Activated CD4-positive, alpha-beta memory T cell treated with anti-CD3 and anti-CD28 coated beads for 36 hours (primary cell): ENCODE data around the gene FHIT. TPM values are rescaled to one million over a fixed set of nuclear protein-coding genes. Genes with fewer than 3 reads are reported as not detected.

Experiments
- CTCF ChIA-PET: fragments of 350-600 bp; sonication (Branson Sonifier 250); formaldehyde crosslinking; loops from one replicate; lab custom pipeline; 2021; ENCODE audit warnings: antibody characterized with exemption, inconsistent platforms; lab: Charles Lee
- POLR2A ChIA-PET: fragments of 350-600 bp; sonication (Branson Sonifier 250); formaldehyde crosslinking; loops from one replicate; lab custom pipeline; 2021; ENCODE audit warnings: antibody characterized with exemption; lab: Charles Lee
- DNase-seq: peaks from one replicate; pipeline ENCODE4 v3.0.0-alpha.2; 2020
- H3K27ac Mint-ChIP-seq: one replicate; pipeline ENCODE4 v1.8.0; 2021; ENCODE audit warnings: mixed read lengths
- H3K27me3 Mint-ChIP-seq: one replicate; pipeline ENCODE4 v1.8.0; 2021; ENCODE audit warnings: mixed read lengths
- H3K36me3 Mint-ChIP-seq: one replicate; pipeline ENCODE4 v1.8.0; 2021; ENCODE audit warnings: mixed read lengths
- H3K4me1 Mint-ChIP-seq: one replicate; pipeline ENCODE4 v1.8.0; 2021; ENCODE audit warnings: low read depth, mixed read lengths
- H3K4me3 Mint-ChIP-seq: one replicate; pipeline ENCODE4 v1.8.0; 2021; ENCODE audit warnings: mild to moderate bottlenecking, mixed read lengths
- H3K9me3 Mint-ChIP-seq: one replicate; pipeline ENCODE4 v1.8.0; 2021; ENCODE audit warnings: mixed read lengths
- intact Hi-C: fragments of 100-400 bp; cut with micrococcal nuclease; formaldehyde crosslinking; loops from one replicate; pipeline ENCODE4 v1.15.1; 2023
- total RNA-seq, 2 experiments: library from RNA; stranded (reverse); gene quantifications; one replicate each; pipeline ENCODE4 v1.2.3, GENCODE V29; 2021

Gene FHIT
- total RNA-seq, 2 experiments from 2014 or later, result 7.2 to 8.7 TPM

GRCh38 chr3:60423556-60423955, 827.7 kb downstream of the FHIT start:
- Mint-ChIP-seq H3K36me3 (no peaks in the 10 kb centered on the region), H3K9me3 (no peaks in the 10 kb centered on the region), H3K27me3 (no peaks in the 10 kb centered on the region), H3K4me3 (no peak overlapping the region), H3K4me1 (no peaks in the 10 kb centered on the region), H3K27ac (no peak overlapping the region)
- ChIA-PET POLR2A (no interaction called here), CTCF (no interaction called here)
- intact Hi-C loops, result no loop called here
- DNase-seq, result no peak

DNA sequence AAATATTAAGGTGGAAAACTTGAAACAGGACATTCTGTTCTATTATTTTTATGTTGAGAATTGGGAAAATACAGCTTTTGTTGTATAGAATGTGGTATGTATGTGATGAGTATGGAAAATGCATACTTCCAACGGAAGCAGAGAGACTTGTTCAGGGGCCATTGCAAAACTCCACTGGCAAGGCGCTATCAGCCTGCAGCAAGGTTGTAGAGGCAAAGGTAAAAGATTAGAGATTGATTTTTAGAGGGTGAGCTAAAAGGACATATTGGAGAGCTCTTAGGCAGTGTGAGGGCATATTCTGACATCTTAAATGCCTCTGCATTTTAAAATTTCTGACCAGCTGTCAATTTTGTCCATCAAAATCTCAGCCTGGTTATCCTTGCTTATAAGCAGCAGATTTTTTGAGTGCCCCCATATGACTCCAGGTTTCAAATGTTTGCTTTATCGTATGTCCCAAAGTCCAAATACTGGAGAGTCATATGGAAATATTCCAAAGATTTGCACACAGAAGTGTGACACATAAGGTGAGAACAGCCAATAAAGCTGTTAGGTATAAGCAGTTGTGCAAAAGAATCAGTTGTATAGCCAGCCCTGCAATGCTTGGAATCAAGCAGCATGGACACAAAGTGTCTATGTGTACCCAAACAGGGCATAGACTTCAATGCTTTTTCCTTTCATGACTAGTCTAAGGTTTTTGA, 829.4 kb downstream of the FHIT start:
- Mint-ChIP-seq H3K36me3 (no peaks in the 10 kb centered on the region), H3K4me3 (no peak overlapping the region), H3K9me3 (no peaks in the 10 kb centered on the region), H3K4me1 (no peaks in the 10 kb centered on the region), H3K27me3 (no peaks in the 10 kb centered on the region), H3K27ac (no peak overlapping the region)
- ChIA-PET POLR2A (no interaction called here), CTCF (no interaction called here)
- no peak for DNase-seq
- intact Hi-C loops, result no loop called here

DNA sequence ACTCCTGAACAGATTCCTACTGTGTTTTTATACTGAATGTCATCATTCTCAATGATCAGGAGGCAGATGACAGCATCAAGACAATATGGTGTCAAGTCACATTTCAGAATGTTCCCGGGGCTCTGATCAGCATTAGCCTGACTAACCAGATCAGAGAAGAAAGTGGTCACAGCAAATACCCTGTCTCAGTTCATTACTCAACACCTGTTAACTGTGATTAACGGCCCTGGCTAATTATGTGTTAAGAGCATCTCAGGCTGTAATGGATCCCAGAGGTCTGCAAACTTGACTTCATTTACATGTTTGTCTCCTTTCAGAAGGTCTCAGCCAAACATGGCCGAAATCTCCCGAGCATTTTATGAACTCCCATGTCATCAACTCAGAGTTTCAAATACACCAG, 833.7 kb downstream of the FHIT start:
- POLR2A ChIA-PET, result no interaction called here
- no peaks in the 10 kb centered on the region for H3K9me3 Mint-ChIP-seq
- H3K36me3 Mint-ChIP-seq, result no peaks in the 10 kb centered on the region
- no peaks in the 10 kb centered on the region for H3K4me1 Mint-ChIP-seq
- no peak overlapping the region for H3K27ac Mint-ChIP-seq
- no peak overlapping the region for H3K4me3 Mint-ChIP-seq
- CTCF ChIA-PET, result no interaction called here
- intact Hi-C loops, result no loop called here
- H3K27me3 Mint-ChIP-seq, result no peaks in the 10 kb centered on the region
- no peak for DNase-seq

GRCh38 chr3:60414011-60414410, 837.2 kb downstream of the FHIT start:
- ChIA-PET CTCF (no interaction called here), POLR2A (no interaction called here)
- no peaks in the 10 kb centered on the region for H3K4me1 Mint-ChIP-seq
- no peak for DNase-seq
- H3K27ac Mint-ChIP-seq, result no peak overlapping the region
- no peak overlapping the region for H3K4me3 Mint-ChIP-seq
- H3K27me3 Mint-ChIP-seq, result no peaks in the 10 kb centered on the region
- intact Hi-C loops, result no loop called here
- H3K9me3 Mint-ChIP-seq, result no peaks in the 10 kb centered on the region
- H3K36me3 Mint-ChIP-seq, result no peaks in the 10 kb centered on the region

GRCh38 chr3:60413551-60413950, 837.7 kb downstream of the FHIT start:
- POLR2A ChIA-PET, result no interaction called here
- intact Hi-C loops, result no loop called here
- no peak overlapping the region for H3K4me3 Mint-ChIP-seq

GRCh38 chr3:60403866-60404265, 847.4 kb downstream of the FHIT start:
- DNase-seq, result no peak
- H3K27ac Mint-ChIP-seq, result no peak overlapping the region
- H3K9me3 Mint-ChIP-seq, result no peaks in the 10 kb centered on the region
- intact Hi-C loops, result no loop called here
- H3K27me3 Mint-ChIP-seq, result peaks cover 2% of the 10 kb centered on the region
- H3K4me1 Mint-ChIP-seq, result no peaks in the 10 kb centered on the region
- H3K36me3 Mint-ChIP-seq, result no peaks in the 10 kb centered on the region
- POLR2A ChIA-PET, result no interaction called here
- H3K4me3 Mint-ChIP-seq, result no peak overlapping the region
- CTCF ChIA-PET, result no interaction called here

More at GRCh38 chr3:60413551-60413950, 837.7 kb downstream of the FHIT start:
- no peaks in the 10 kb centered on the region for H3K36me3 Mint-ChIP-seq
- CTCF ChIA-PET, result no interaction called here
- H3K27me3 Mint-ChIP-seq, result no peaks in the 10 kb centered on the region
- H3K9me3 Mint-ChIP-seq, result no peaks in the 10 kb centered on the region
- H3K27ac Mint-ChIP-seq, result no peak overlapping the region
- DNase-seq, result no peak
- H3K4me1 Mint-ChIP-seq, result no peaks in the 10 kb centered on the region

DNA sequence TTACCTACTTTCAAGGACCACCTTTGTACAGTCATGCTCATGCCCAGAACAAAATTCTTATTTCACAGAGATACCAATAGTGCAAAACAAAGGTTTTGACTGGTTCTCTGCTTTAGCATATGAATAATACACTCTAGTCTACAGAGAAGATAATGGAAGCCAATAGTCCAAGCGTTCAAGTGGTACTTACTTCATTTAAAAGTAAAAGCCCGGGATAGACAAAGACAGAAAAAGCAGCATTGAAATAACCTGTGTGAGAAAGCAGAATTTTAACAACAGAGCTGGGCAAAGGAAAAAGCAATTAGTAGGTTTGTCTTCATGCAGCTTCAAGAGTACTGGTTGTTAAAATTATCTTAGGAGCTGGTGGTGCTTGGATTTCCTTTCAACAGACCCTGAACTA, 848.3 kb downstream of the FHIT start:
- DNase-seq, result no peak
- ChIA-PET POLR2A (no interaction called here), CTCF (no interaction called here)
- Mint-ChIP-seq H3K27ac (no peak overlapping the region), H3K4me1 (no peaks in the 10 kb centered on the region), H3K27me3 (no peaks in the 10 kb centered on the region), H3K36me3 (no peaks in the 10 kb centered on the region), H3K9me3 (peaks cover 3% of the 10 kb centered on the region), H3K4me3 (no peak overlapping the region)
- intact Hi-C loops, result no loop called here

- DNase-seq, result no peak
- Mint-ChIP-seq H3K9me3 (peaks cover 6% of the 10 kb centered on the region), H3K36me3 (no peaks in the 10 kb centered on the region), H3K27ac (no peak overlapping the region), H3K27me3 (no peaks in the 10 kb centered on the region), H3K4me3 (no peak overlapping the region), H3K4me1 (no peaks in the 10 kb centered on the region)
- ChIA-PET POLR2A (no interaction called here), CTCF (no interaction called here)
- intact Hi-C loops, result no loop called here
Measured at GRCh38 chr3:60399861-60400845, 851.1 kb downstream of the FHIT start.

- Mint-ChIP-seq H3K27ac (no peak overlapping the region), H3K9me3 (peaks cover 6% of the 10 kb centered on the region), H3K4me3 (no peak overlapping the region), H3K36me3 (no peaks in the 10 kb centered on the region), H3K27me3 (no peaks in the 10 kb centered on the region), H3K4me1 (no peaks in the 10 kb centered on the region)
- DNase-seq, result no peak
- ChIA-PET CTCF (interaction anchor here (0.5 kb wide), 1 partner anchor 213 kb away, joined by 3 read pairs; no protein-coding TSS in a partner anchor), POLR2A (no interaction called here)
- intact Hi-C loops, result no loop called here
Measured at GRCh38 chr3:60399292-60399691, 852.0 kb downstream of the FHIT start.

- peaks cover 6% of the 10 kb centered on the region for H3K9me3 Mint-ChIP-seq
- CTCF ChIA-PET, result no interaction called here
- no peak for DNase-seq
- POLR2A ChIA-PET, result no interaction called here
- no peaks in the 10 kb centered on the region for H3K4me1 Mint-ChIP-seq
- no peak overlapping the region for H3K27ac Mint-ChIP-seq
- no peak overlapping the region for H3K4me3 Mint-ChIP-seq
- intact Hi-C loops, result no loop called here
- H3K36me3 Mint-ChIP-seq, result no peaks in the 10 kb centered on the region
- no peaks in the 10 kb centered on the region for H3K27me3 Mint-ChIP-seq
Measured at GRCh38 chr3:60395173-60395762, 856.0 kb downstream of the FHIT start.

GRCh38 chr3:60393946-60394345, 857.3 kb downstream of the FHIT start:
- Mint-ChIP-seq H3K9me3 (peaks cover 6% of the 10 kb centered on the region), H3K27ac (no peak overlapping the region), H3K27me3 (no peaks in the 10 kb centered on the region), H3K4me3 (no peak overlapping the region), H3K4me1 (no peaks in the 10 kb centered on the region), H3K36me3 (no peaks in the 10 kb centered on the region)
- ChIA-PET CTCF (no interaction called here), POLR2A (no interaction called here)
- intact Hi-C loops, result no loop called here
- DNase-seq, result no peak

DNA sequence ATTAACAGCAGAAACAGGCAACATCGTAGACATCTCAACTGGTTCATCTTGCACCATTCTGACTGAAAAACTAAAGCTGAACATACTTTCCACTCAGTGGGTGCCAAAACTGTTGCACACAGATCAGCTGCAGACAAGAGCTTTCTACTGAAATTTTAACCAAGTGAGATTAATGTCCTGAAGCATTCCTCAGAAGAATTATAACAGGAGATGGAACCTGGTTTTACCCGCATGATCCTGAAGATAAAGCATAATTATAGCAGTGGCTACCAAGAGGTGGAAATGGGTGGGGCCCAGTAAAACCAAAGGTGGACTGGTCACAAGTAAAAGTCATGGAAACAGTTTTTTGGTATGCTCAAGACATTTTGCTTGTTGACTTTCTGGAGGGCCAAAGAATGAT, 858.8 kb downstream of the FHIT start:
- no peaks in the 10 kb centered on the region for H3K27me3 Mint-ChIP-seq
- H3K4me1 Mint-ChIP-seq, result no peaks in the 10 kb centered on the region
- intact Hi-C loops, result no loop called here
- H3K9me3 Mint-ChIP-seq, result no peaks in the 10 kb centered on the region
- no peaks in the 10 kb centered on the region for H3K36me3 Mint-ChIP-seq
- no peak overlapping the region for H3K27ac Mint-ChIP-seq
- no peak overlapping the region for H3K4me3 Mint-ChIP-seq
- POLR2A ChIA-PET, result no interaction called here
- CTCF ChIA-PET, result no interaction called here
- no peak for DNase-seq
